Measurements from ENCODE around the gene GFM2. TPM values are rescaled to one million over a fixed set of nuclear protein-coding genes. Genes with fewer than 3 reads are reported as not detected.
"Not testable (repeated sequence)": the region's sequence is repeated elsewhere in the genome, so short reads cannot be mapped to it uniquely, and the experiment has no call there.

The GFM2 gene
- 24.6 TPM for total RNA-seq
- polyA plus RNA-seq (ENCODE audit: insufficient read depth in 1 of 8, insufficient read length in 8 of 8, low replicate concordance in 1 of 8), result 10 to 100 TPM; 19.9 to 27.5 (median 23.7) TPM
- long read RNA-seq, donor 1, partial matches to known transcripts, result 176 of 268 reads
- long read RNA-seq, donor 1, other reads (novel, unspliced or antisense), result 91 of 268 reads
- long read RNA-seq, donor 2, result 0 reads
- long read RNA-seq, donor 3, partial matches to known transcripts, result 591 of 594 reads
- long read RNA-seq, donor 3, other reads (novel, unspliced or antisense), result 0 of 594 reads
- long read RNA-seq, donor 4, partial matches to known transcripts, result 293 of 294 reads
- long read RNA-seq, donor 4, other reads (novel, unspliced or antisense), result 0 of 294 reads
- long read RNA-seq, donor 5, partial matches to known transcripts, result 541 of 887 reads
- long read RNA-seq, donor 5, other reads (novel, unspliced or antisense), result 342 of 887 reads
- long read RNA-seq, donor 6, partial matches to known transcripts, result 980 of 1,016 reads
- long read RNA-seq, donor 6, other reads (novel, unspliced or antisense), result 33 of 1,016 reads
- long read RNA-seq, donor 7, partial matches to known transcripts, result 0 of 2 reads
- long read RNA-seq, donor 7, other reads (novel, unspliced or antisense), result 0 of 2 reads
- long read RNA-seq, donor 8, partial matches to known transcripts, result 0 of 3 reads
- long read RNA-seq, donor 8, other reads (novel, unspliced or antisense), result 0 of 3 reads
- long read RNA-seq, donor 9, partial matches to known transcripts, result 0 of 2 reads
- long read RNA-seq, donor 9, other reads (novel, unspliced or antisense), result 0 of 2 reads
- long read RNA-seq, donor 10, transcript GFM2-201 (21 exons, 3,249 nt), result major isoform, 8 of 1,158 reads
- long read RNA-seq, donor 10, partial matches to known transcripts, result 879 of 1,158 reads
- long read RNA-seq, donor 10, other reads (novel, unspliced or antisense), result 268 of 1,158 reads
- long read RNA-seq, donor 11, partial matches to known transcripts, result 608 of 1,039 reads
- long read RNA-seq, donor 11, other reads (novel, unspliced or antisense), result 429 of 1,039 reads

GRCh38 chr5:74766849-74767578, at the start of gene GFM2, which contains the start of gene NSA2:
TSS of gene GFM2 (minus strand) at chr5:74767117. CDS start at chr5:74763742, 3,375 bp downstream.
TSS of gene NSA2 (plus strand) at chr5:74767249. CDS start at chr5:74767361, 112 bp downstream.
- Histone ChIP-seq H3K27me3 (ENCODE audit: control insufficient read depth, insufficient read depth, low read length) (no peaks in the 10 kb centered on the region), H3K4me3 (ENCODE audit: low read length) (peak within 1 kb of the TSS; percentile 98), H3K9me3 (replicated peaks; ENCODE audit: control insufficient read depth, low read depth, low read length) (no peaks in the 10 kb centered on the region), H3K27ac (ENCODE audit: low read length) (peak within 1 kb of the TSS; percentile 83), H3K36me3 (ENCODE audit: control insufficient read depth, insufficient read depth, low read length) (peaks cover 5% of the 10 kb centered on the region), H3K4me1 (ENCODE audit: control insufficient read depth, insufficient read depth, low read length) (peaks cover 14% of the 10 kb centered on the region)
- WGBS (ENCODE audit: insufficient coverage), result 0% methylated on average over 54 of the region's 54 CpGs
- DNase-seq, result peak; percentile 98

DNA sequence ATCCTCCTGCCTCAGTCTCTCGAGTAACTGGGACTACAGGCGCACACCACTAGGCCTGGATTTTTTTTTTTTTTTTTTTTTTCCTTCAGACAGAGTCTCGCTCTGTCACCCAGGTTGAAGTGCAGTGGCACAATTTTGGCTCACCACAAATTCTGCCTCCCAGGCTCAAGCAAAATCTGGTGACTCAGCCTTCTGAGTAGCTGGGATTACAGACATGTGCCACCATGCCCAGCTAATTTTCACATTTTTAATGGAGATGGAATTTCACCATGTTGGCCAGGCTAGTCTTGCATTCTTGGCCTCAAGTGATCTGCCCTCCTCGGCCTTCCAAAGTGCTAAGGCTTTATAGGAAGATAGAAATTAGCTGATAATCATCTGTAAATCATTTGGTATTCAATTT, 44.0 kb upstream of the GFM2 start:
- WGBS (ENCODE audit: insufficient coverage), result 89% methylated on average over 2 of the region's 4 CpGs

GRCh38 chr5:74801941-74802340, 35.0 kb upstream of the GFM2 start:
- H3K27me3 ChIP-seq (ENCODE audit: control insufficient read depth, insufficient read depth, low read length), result no peaks in the 10 kb centered on the region
- H3K27ac ChIP-seq (ENCODE audit: low read length), result no peak overlapping the region
- no peaks in the 10 kb centered on the region for H3K4me1 ChIP-seq (ENCODE audit: control insufficient read depth, insufficient read depth, low read length)
- H3K36me3 ChIP-seq (ENCODE audit: control insufficient read depth, insufficient read depth, low read length), result no peaks in the 10 kb centered on the region
- DNase-seq, result no peak
- no peaks in the 10 kb centered on the region for H3K9me3 ChIP-seq (replicated peaks; ENCODE audit: control insufficient read depth, low read depth, low read length)
- WGBS (ENCODE audit: insufficient coverage), result 38% methylated on average over 1 of the region's 1 CpG
- no peak overlapping the region for H3K4me3 ChIP-seq (ENCODE audit: low read length)

More for the DNA sequence above, 44.0 kb upstream of the GFM2 start:
- Histone ChIP-seq H3K9me3 (replicated peaks; ENCODE audit: control insufficient read depth, low read depth, low read length) (no peaks in the 10 kb centered on the region), H3K27ac (ENCODE audit: low read length) (no peak overlapping the region), H3K36me3 (ENCODE audit: control insufficient read depth, insufficient read depth, low read length) (no peaks in the 10 kb centered on the region), H3K4me1 (ENCODE audit: control insufficient read depth, insufficient read depth, low read length) (no peaks in the 10 kb centered on the region), H3K4me3 (ENCODE audit: low read length) (no peak overlapping the region), H3K27me3 (ENCODE audit: control insufficient read depth, insufficient read depth, low read length) (no peaks in the 10 kb centered on the region)
- peak; percentile 8 for DNase-seq

DNA sequence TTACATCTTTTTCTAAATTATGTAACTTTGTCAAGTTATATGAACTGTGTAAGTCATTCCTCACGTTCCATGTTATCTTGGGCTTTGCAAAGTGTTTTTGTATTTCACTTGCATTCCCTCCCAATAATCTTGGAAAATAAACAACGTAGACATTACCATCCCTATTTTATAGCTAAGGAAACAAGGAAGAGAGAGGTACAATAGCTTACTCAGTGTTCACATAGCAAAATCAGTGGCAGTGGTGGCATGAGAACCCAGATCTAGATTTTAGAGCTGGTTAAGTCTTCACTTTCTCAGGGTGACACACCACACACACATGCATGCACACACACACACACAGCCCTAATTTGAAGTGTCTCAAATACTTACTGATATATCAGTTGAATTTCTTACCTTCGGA, 34.3 kb upstream of the GFM2 start:
- no peaks in the 10 kb centered on the region for H3K9me3 ChIP-seq (replicated peaks; ENCODE audit: control insufficient read depth, low read depth, low read length)
- WGBS (ENCODE audit: insufficient coverage), result no CpG with 5 or more reads among the region's 3 CpGs
- no peak overlapping the region for H3K4me3 ChIP-seq (ENCODE audit: low read length)
- no peaks in the 10 kb centered on the region for H3K27me3 ChIP-seq (ENCODE audit: control insufficient read depth, insufficient read depth, low read length)
- no peaks in the 10 kb centered on the region for H3K36me3 ChIP-seq (ENCODE audit: control insufficient read depth, insufficient read depth, low read length)
- H3K4me1 ChIP-seq (ENCODE audit: control insufficient read depth, insufficient read depth, low read length), result no peaks in the 10 kb centered on the region
- no peak for DNase-seq
- no peak overlapping the region for H3K27ac ChIP-seq (ENCODE audit: low read length)

- H3K4me3 ChIP-seq (ENCODE audit: low read length), result no peak overlapping the region
- H3K36me3 ChIP-seq (ENCODE audit: control insufficient read depth, insufficient read depth, low read length), result no peaks in the 10 kb centered on the region
- no peaks in the 10 kb centered on the region for H3K9me3 ChIP-seq (replicated peaks; ENCODE audit: control insufficient read depth, low read depth, low read length)
- peak; percentile 16 for DNase-seq
- H3K27ac ChIP-seq (ENCODE audit: low read length), result peak overlapping the region; percentile 17
- 85% methylated on average over 21 of the region's 21 CpGs for WGBS (ENCODE audit: insufficient coverage)
- no peaks in the 10 kb centered on the region for H3K4me1 ChIP-seq (ENCODE audit: control insufficient read depth, insufficient read depth, low read length)
- no peaks in the 10 kb centered on the region for H3K27me3 ChIP-seq (ENCODE audit: control insufficient read depth, insufficient read depth, low read length)
These were observed 32.3 kb upstream of the GFM2 start for GRCh38 chr5:74798977-74799911.

- not testable (repeated sequence) for H3K9me3 ChIP-seq (replicated peaks; ENCODE audit: control insufficient read depth, low read depth, low read length); H3K4me1 ChIP-seq (ENCODE audit: control insufficient read depth, insufficient read depth, low read length); H3K36me3 ChIP-seq (ENCODE audit: control insufficient read depth, insufficient read depth, low read length); DNase-seq; H3K27me3 ChIP-seq (ENCODE audit: control insufficient read depth, insufficient read depth, low read length); H3K27ac ChIP-seq (ENCODE audit: low read length); H3K4me3 ChIP-seq (ENCODE audit: low read length)
- no CpG with 5 or more reads among the region's 3 CpGs for WGBS (ENCODE audit: insufficient coverage)
These were observed 24.8 kb upstream of the GFM2 start for GRCh38 chr5:74791669-74792068.

DNA sequence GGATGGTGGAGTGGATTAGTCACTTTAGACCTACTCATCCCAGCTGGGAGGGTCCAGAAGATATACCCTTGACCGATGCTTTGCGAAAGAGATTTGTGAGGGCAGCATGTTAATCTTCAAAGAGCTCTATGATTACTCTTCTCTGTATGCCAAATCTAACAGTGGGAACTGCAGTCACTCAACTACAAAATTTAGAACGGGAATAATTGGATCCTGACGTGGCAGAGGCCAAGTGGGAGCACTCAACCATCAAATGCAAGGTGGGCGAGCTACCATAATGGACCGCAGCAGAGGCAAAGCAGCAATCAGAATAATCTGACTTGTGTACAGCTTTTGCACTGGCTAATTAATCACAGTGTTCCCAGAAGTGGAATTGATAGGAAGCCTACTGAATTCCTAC, 20.5 kb upstream of the GFM2 start:
- no peak for DNase-seq
- H3K4me3 ChIP-seq (ENCODE audit: low read length), result no peak overlapping the region
- no peak overlapping the region for H3K27ac ChIP-seq (ENCODE audit: low read length)
- no peaks in the 10 kb centered on the region for H3K9me3 ChIP-seq (replicated peaks; ENCODE audit: control insufficient read depth, low read depth, low read length)
- 93% methylated on average over 5 of the region's 6 CpGs for WGBS (ENCODE audit: insufficient coverage)
- no peaks in the 10 kb centered on the region for H3K4me1 ChIP-seq (ENCODE audit: control insufficient read depth, insufficient read depth, low read length)
- no peaks in the 10 kb centered on the region for H3K27me3 ChIP-seq (ENCODE audit: control insufficient read depth, insufficient read depth, low read length)
- no peaks in the 10 kb centered on the region for H3K36me3 ChIP-seq (ENCODE audit: control insufficient read depth, insufficient read depth, low read length)

- no peaks in the 10 kb centered on the region for H3K9me3 ChIP-seq (replicated peaks; ENCODE audit: control insufficient read depth, low read depth, low read length)
- 89% methylated on average over 5 of the region's 6 CpGs for WGBS (ENCODE audit: insufficient coverage)
- no peaks in the 10 kb centered on the region for H3K36me3 ChIP-seq (ENCODE audit: control insufficient read depth, insufficient read depth, low read length)
- no peak for DNase-seq
- no peak overlapping the region for H3K27ac ChIP-seq (ENCODE audit: low read length)
- H3K4me3 ChIP-seq (ENCODE audit: low read length), result no peak overlapping the region
- no peaks in the 10 kb centered on the region for H3K27me3 ChIP-seq (ENCODE audit: control insufficient read depth, insufficient read depth, low read length)
- no peaks in the 10 kb centered on the region for H3K4me1 ChIP-seq (ENCODE audit: control insufficient read depth, insufficient read depth, low read length)
These were observed 19.9 kb upstream of the GFM2 start for GRCh38 chr5:74786851-74787250.

- Histone ChIP-seq H3K36me3 (ENCODE audit: control insufficient read depth, insufficient read depth, low read length) (peaks cover 5% of the 10 kb centered on the region), H3K27me3 (ENCODE audit: control insufficient read depth, insufficient read depth, low read length) (no peaks in the 10 kb centered on the region), H3K4me3 (ENCODE audit: low read length) (no peak overlapping the region), H3K9me3 (replicated peaks; ENCODE audit: control insufficient read depth, low read depth, low read length) (no peaks in the 10 kb centered on the region), H3K27ac (ENCODE audit: low read length) (no peak overlapping the region), H3K4me1 (ENCODE audit: control insufficient read depth, insufficient read depth, low read length) (no peaks in the 10 kb centered on the region)
- WGBS (ENCODE audit: insufficient coverage), result no CpG with 5 or more reads among the region's 2 CpGs
- no peak for DNase-seq
These were observed 11.7 kb upstream of the GFM2 start for GRCh38 chr5:74778609-74779008.
